Measurements from ENCODE around the gene SLC44A2.

The SLC44A2 gene

GRCh38 chr19:10680545-10681135 lies 55.3 kb downstream of the SLC44A2 start:
- DNase-seq (ENCODE audit: low read depth in 1 of 2, low spot score in 1 of 2), result no peak

GRCh38 chr19:10681658-10682057 lies 56.3 kb downstream of the SLC44A2 start:
- DNase-seq (ENCODE audit: low read depth in 1 of 2, low spot score in 1 of 2), result no peak

- DNase-seq (ENCODE audit: low read depth in 1 of 2, low spot score in 1 of 2), result no peak
Observed at GRCh38 chr19:10682397-10683063, 57.2 kb downstream of the SLC44A2 start.

- no peak for DNase-seq (ENCODE audit: low read depth in 1 of 2, low spot score in 1 of 2)
Observed at GRCh38 chr19:10683064-10683426, 57.7 kb downstream of the SLC44A2 start.

- DNase-seq (ENCODE audit: low read depth in 1 of 2, low spot score in 1 of 2), result no peak
Observed at GRCh38 chr19:10683582-10683981, 58.2 kb downstream of the SLC44A2 start.

GRCh38 chr19:10685210-10685609 lies 59.9 kb downstream of the SLC44A2 start:
- no peak for DNase-seq (ENCODE audit: low read depth in 1 of 2, low spot score in 1 of 2)

GRCh38 chr19:10686193-10686592 lies 60.8 kb downstream of the SLC44A2 start:
- no peak for DNase-seq (ENCODE audit: low read depth in 1 of 2, low spot score in 1 of 2)

GRCh38 chr19:10686661-10687517 lies 61.5 kb downstream of the SLC44A2 start:
- no peak for DNase-seq (ENCODE audit: low read depth in 1 of 2, low spot score in 1 of 2)

GRCh38 chr19:10687518-10688288 lies 62.4 kb downstream of the SLC44A2 start:
- no peak for DNase-seq (ENCODE audit: low read depth in 1 of 2, low spot score in 1 of 2)

- DNase-seq (ENCODE audit: low read depth in 1 of 2, low spot score in 1 of 2), result no peak
Observed at GRCh38 chr19:10688545-10689280, 63.4 kb downstream of the SLC44A2 start.

- no peak for DNase-seq (ENCODE audit: low read depth in 1 of 2, low spot score in 1 of 2)
Observed at GRCh38 chr19:10690341-10690781, 65.0 kb downstream of the SLC44A2 start.

- no peak for DNase-seq (ENCODE audit: low read depth in 1 of 2, low spot score in 1 of 2)
Observed at GRCh38 chr19:10691178-10691881, 66.0 kb downstream of the SLC44A2 start.

GRCh38 chr19:10691883-10692282 lies 66.5 kb downstream of the SLC44A2 start:
- no peak for DNase-seq (ENCODE audit: low read depth in 1 of 2, low spot score in 1 of 2)

- DNase-seq (ENCODE audit: low read depth in 1 of 2, low spot score in 1 of 2), result no peak
Observed at GRCh38 chr19:10692673-10693264, 67.4 kb downstream of the SLC44A2 start.

Data from activated CD4-positive, alpha-beta T cell treated with anti-CD3 and anti-CD28 coated beads, Interleukin-2, amount 50 U/mL, for 24 hours (primary cell).